Transverse colon (tissue), 4 donors: ENCODE results near the gene CDC45. TPM values are rescaled to one million over a fixed set of nuclear protein-coding genes. Genes with fewer than 3 reads are reported as not detected.
"Not testable (repeated sequence)": the region's sequence is repeated elsewhere in the genome, so short reads cannot be mapped to it uniquely, and the experiment has no call there.

ENCODE experiments used
- DNase-seq: peaks from one replicate; pipeline ENCODE4 v3.0.0-alpha.2; 2019
- H3K27ac ChIP-seq, 4 donors: fragments of 200-600 bp; sonication (generic); 2 replicates each; pipeline ENCODE4 v1.5.1; 2016 to 2018; ENCODE audit warnings: inconsistent platforms in 4 of 4
- H3K27me3 ChIP-seq: fragments of 200-600 bp; sonication (generic); 2 replicates; pipeline ENCODE4 v1.5.1; 2017; ENCODE audit warnings: inconsistent platforms
- H3K36me3 ChIP-seq, 4 donors: fragments of 200-600 bp; sonication (generic); 2 replicates each; pipeline ENCODE4 v1.5.1; 2017 to 2019; ENCODE audit warnings: inconsistent platforms in 4 of 4
- H3K4me1 ChIP-seq, 4 donors: fragments of 200-600 bp; sonication (generic); 2 replicates each; pipeline ENCODE4 v1.5.1; 2017 to 2020; ENCODE audit warnings: inconsistent platforms in 4 of 4
- H3K4me3 ChIP-seq, 4 donors: fragments of 200-600 bp; sonication (generic); 1 replicate in 1 of 4; 2 replicates in 3 of 4; pipeline versions ENCODE4 v1.5.1 to v1.6.1; 2017 to 2019; ENCODE audit warnings: inconsistent platforms in 4 of 4
- H3K9me3 ChIP-seq, 2 donors: fragments of 200-600 bp; sonication (generic); 2 replicates each; pipeline ENCODE4 v1.5.1; 2017 to 2019; ENCODE audit warnings: inconsistent platforms in 2 of 2
- EP300 ChIP-seq: sonication (generic); formaldehyde crosslinking; IDR thresholded peaks from one replicate; pipeline ENCODE4 v1.6.1; 2017; ENCODE audit warnings: antibody characterized with exemption, low read depth
- POLR2A ChIP-seq: fragments of 450-650 bp; IDR thresholded peaks from one replicate; pipeline ENCODE4 v1.6.1; 2016; ENCODE audit warnings: antibody characterized with exemption, mild to moderate bottlenecking, moderate library complexity
- POLR2AphosphoS5 ChIP-seq, 3 donors: sonication (generic); formaldehyde crosslinking; IDR thresholded peaks; one replicate each; pipeline ENCODE4 v1.6.1; 2016; ENCODE audit warnings: antibody characterized with exemption in 3 of 3
- WGBS, 2 donors: methylation state at CpG; one replicate each; pipeline ENCODE4 v1.1.5; 2018; ENCODE audit warnings: low coverage in 1 of 2; 5-methylcytosine and 5-hydroxymethylcytosine counted together
- in situ Hi-C, 4 donors: fragments of 200-750 bp; cut with MboI; loops; one replicate each; pipeline versions ENCODE4 v1.15.0 to v1.15.1; 2017; ENCODE audit warnings: low sequenced_read_pairs in 3 of 4, low pct_ligation_motif_present in 1 of 4, low pct_unique_long_range_greater_than_20kb in 1 of 4
- intact Hi-C: fragments of 100-400 bp; cut with DNase I; formaldehyde crosslinking; loops from one replicate; pipeline ENCODE4 v1.15.1; 2023; ENCODE audit warnings: low total_unique reads
- total RNA-seq, 4 donors: library from RNA; depleted of rRNA; stranded (reverse); fragments of >200 nt; gene quantifications; one replicate each; pipeline ENCODE4 v1.1.0, GENCODE V29; 2016
- TF ChIP-seq, protein P1 (sequence below), 5 experiments: fragments of 200-600 bp in 3 of 5; fragments of 450-650 bp in 2 of 5; sonication (generic) in 3 of 5; IDR thresholded peaks; 1 replicate in 2 of 5; 2 replicates in 3 of 5; pipeline ENCODE4 v1.5.1; 2016 to 2017; ENCODE audit warnings: antibody characterized with exemption in 5 of 5, inconsistent platforms in 3 of 5, mild to moderate bottlenecking in 2 of 5, moderate library complexity in 1 of 5

CDC45 gene
- total RNA-seq, 4 donors from 2014 or later: 1.1 to 2.0 (median 1.2) TPM; not detected in 1

DNA sequence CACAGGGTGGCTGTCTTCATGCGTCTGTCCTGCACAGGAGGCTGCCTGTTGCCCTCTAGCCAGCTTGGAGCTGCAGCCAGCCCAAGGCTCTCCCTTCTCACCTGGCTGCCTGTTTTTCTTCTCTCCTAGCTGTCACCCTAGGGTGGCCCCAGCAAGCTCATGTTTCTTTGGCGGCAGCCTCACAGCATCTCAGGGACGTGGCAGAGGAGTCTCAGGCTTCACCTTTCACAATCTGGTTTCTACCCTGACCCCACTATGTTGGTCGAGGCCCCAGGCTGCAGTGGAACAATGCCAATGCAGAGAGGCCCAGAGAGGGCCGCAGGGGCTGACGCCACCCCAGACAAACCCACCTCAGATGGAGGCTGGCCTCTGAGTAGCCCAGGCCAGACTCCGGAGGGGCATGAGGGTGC is 47.0 kb downstream of the CDC45 start:
- Histone ChIP-seq H3K27me3 (peaks cover 51% of the 10 kb centered on the region), H3K27ac (no peak overlapping the region), H3K4me3 (no peak overlapping the region), H3K36me3 (no peaks in the 10 kb centered on the region), H3K9me3 (no peaks in the 10 kb centered on the region), H3K4me1 (peaks cover 0 to 19% (median 18%) of the 10 kb centered on the region in 4 donors)
- 76% methylated on average over 7 of the region's 7 CpGs; no CpG with 5 or more reads in 1 of the 2 donors for WGBS, 2 donors
- intact Hi-C loops: no loop called here
- in situ Hi-C loops: no loop called here
- no peak for TF ChIP-seq POLR2AphosphoS5 (IDR thresholded peaks at IDR 0.05)
- no peak for TF ChIP-seq POLR2A
- TF ChIP-seq EP300: no peak
- TF ChIP-seq, protein P1, sequence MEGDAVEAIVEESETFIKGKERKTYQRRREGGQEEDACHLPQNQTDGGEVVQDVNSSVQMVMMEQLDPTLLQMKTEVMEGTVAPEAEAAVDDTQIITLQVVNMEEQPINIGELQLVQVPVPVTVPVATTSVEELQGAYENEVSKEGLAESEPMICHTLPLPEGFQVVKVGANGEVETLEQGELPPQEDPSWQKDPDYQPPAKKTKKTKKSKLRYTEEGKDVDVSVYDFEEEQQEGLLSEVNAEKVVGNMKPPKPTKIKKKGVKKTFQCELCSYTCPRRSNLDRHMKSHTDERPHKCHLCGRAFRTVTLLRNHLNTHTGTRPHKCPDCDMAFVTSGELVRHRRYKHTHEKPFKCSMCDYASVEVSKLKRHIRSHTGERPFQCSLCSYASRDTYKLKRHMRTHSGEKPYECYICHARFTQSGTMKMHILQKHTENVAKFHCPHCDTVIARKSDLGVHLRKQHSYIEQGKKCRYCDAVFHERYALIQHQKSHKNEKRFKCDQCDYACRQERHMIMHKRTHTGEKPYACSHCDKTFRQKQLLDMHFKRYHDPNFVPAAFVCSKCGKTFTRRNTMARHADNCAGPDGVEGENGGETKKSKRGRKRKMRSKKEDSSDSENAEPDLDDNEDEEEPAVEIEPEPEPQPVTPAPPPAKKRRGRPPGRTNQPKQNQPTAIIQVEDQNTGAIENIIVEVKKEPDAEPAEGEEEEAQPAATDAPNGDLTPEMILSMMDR (IDR thresholded peaks at IDR 0.05): no peak
- no peak for DNase-seq

DNA sequence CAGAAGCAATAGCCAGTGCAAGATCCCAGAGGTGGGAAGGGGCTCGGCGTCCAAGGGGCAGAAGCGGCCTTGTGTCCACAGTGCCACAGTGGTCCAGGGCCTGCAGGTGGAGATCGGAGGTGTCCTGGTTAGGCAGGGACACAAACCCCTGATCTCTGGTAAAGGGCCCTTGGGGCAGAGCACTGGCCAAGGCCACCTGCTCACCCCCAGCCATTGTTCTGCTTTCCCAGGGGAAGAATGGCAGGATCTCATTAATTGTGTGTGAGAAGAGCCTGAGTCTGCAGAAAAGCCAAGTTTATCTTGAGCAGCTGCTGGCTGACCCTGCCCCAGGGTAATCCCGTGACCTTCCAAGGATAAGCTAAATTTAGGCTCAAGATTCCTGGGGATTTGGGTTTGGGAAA is 47.6 kb downstream of the CDC45 start:
- intact Hi-C loops (no loop called here), in situ Hi-C loops (no loop called here)
- Histone ChIP-seq H3K27me3 (peaks cover 47% of the 10 kb centered on the region), H3K4me3 (no peak overlapping the region), H3K36me3 (no peaks in the 10 kb centered on the region), H3K27ac (no peak overlapping the region), H3K9me3 (no peaks in the 10 kb centered on the region), H3K4me1 (peaks cover 0 to 19% (median 18%) of the 10 kb centered on the region in 4 donors)
- WGBS, 2 donors: 78% methylated on average over 5 of the region's 5 CpGs; no CpG with 5 or more reads in 1 of the 2 donors
- TF ChIP-seq POLR2AphosphoS5 (IDR thresholded peaks at IDR 0.05): no peak
- TF ChIP-seq POLR2A: no peak
- no peak for TF ChIP-seq EP300
- TF ChIP-seq, protein P1 (IDR thresholded peaks at IDR 0.05): no peak
- DNase-seq: no peak

DNA sequence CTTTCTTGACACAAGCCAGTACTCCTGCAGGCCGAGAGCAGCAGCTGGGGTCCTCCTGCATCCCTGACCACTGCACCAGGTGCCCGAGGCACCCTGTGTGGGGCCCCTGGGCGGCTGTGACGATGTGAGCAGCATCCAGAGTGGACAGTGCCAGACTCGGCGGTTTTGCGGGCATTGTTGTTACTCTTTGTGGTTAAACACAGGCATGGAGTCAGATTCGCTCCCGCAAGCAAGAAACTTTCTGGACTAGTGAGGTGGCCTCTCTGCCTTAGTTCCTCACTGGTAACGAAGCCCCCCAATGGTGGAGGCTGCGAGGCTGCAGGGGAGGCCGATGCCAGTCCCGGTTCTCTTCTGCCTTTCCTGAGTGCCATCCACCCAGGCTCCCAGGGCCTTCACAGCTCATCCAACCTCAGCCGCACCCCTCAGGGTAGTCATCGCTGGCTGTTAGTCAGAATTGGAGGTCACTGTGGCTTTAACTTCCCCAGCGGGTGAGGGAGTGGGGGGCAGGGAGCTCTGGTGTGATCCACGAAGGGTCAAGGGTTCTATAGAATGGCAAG is 48.2 kb downstream of the CDC45 start:
- in situ Hi-C loops: no loop called here
- DNase-seq: no peak
- peaks cover 0 to 19% (median 17%) of the 10 kb centered on the region in 4 donors for H3K4me1 ChIP-seq
- peaks cover 41% of the 10 kb centered on the region for H3K27me3 ChIP-seq
- no peaks in the 10 kb centered on the region for H3K36me3 ChIP-seq
- TF ChIP-seq POLR2A: no peak
- no peak for TF ChIP-seq POLR2AphosphoS5 (IDR thresholded peaks at IDR 0.05)
- WGBS, 2 donors: 64% methylated on average over 14 of the region's 17 CpGs; no CpG with 5 or more reads in 1 of the 2 donors
- H3K9me3 ChIP-seq: no peaks in the 10 kb centered on the region
- no peak overlapping the region for H3K27ac ChIP-seq
- intact Hi-C loops: no loop called here
- no peak overlapping the region for H3K4me3 ChIP-seq

DNA sequence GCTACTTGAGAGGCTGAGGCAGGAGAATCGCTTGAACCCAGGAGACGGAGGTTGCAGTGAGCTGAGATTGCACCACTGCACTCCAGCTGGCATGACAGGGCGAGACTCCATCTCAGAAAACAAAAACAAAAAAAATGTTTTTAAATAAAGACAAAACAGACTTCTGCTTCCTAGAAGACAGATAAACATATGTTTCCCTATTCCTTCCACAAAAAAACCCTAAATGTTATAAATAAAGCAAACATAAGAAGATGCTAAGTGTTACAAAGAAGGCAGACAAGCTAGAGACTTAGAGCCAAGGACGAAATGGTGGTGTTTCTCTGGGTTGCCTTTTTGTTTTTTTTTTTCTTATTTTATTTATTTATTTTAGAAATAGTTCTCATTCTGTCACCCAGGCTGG is 50.1 kb downstream of the CDC45 start:
- DNase-seq: no peak
- no peak overlapping the region for H3K27ac ChIP-seq
- in situ Hi-C loops: no loop called here
- WGBS, 2 donors: 71 to 76% methylated on average over 4 of the region's 4 CpGs
- H3K9me3 ChIP-seq: no peaks in the 10 kb centered on the region
- no peaks in the 10 kb centered on the region for H3K36me3 ChIP-seq
- H3K27me3 ChIP-seq: peaks cover 22% of the 10 kb centered on the region
- intact Hi-C loops: no loop called here
- H3K4me3 ChIP-seq: no peak overlapping the region
- TF ChIP-seq, protein P1 (IDR thresholded peaks at IDR 0.05): no peak
- no peak for TF ChIP-seq EP300
- no peak for TF ChIP-seq POLR2A
- TF ChIP-seq POLR2AphosphoS5 (IDR thresholded peaks at IDR 0.05): no peak
- H3K4me1 ChIP-seq: peaks cover 0 to under 1% (median 0%) of the 10 kb centered on the region in 4 donors

DNA sequence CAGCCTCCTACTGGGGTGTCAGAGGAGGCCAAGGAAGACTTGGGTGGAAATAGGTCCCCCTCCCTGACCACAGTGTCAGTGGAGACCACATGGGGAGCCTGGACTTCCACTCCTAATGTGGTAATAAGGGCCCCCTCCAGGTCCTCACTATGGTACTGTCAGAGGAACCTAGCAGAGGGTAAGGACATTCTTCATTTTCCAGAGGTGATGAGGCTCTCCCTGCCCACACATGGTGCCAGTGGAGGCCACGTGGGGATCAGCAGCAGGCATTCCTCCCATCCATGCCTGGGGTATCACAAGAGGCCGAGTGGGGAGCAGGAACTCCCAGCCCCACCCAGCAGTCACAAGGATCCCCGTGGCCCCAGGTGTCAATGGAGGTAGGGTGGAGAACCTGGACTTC is 51.0 kb downstream of the CDC45 start:
- no peak for DNase-seq
- Histone ChIP-seq H3K9me3 (no peaks in the 10 kb centered on the region), H3K36me3 (no peaks in the 10 kb centered on the region), H3K4me3 (no peak overlapping the region), H3K27me3 (peaks cover 13% of the 10 kb centered on the region), H3K27ac (no peak overlapping the region), H3K4me1 (no peaks in the 10 kb centered on the region)
- TF ChIP-seq POLR2AphosphoS5 (IDR thresholded peaks at IDR 0.05) (no peak), EP300 (no peak), POLR2A (no peak)
- TF ChIP-seq, protein P1 (IDR thresholded peaks at IDR 0.05): no peak
- WGBS, 2 donors: 29% methylated on average over 3 of the region's 3 CpGs; no CpG with 5 or more reads in 1 of the 2 donors
- intact Hi-C loops (no loop called here), in situ Hi-C loops (no loop called here)

DNA sequence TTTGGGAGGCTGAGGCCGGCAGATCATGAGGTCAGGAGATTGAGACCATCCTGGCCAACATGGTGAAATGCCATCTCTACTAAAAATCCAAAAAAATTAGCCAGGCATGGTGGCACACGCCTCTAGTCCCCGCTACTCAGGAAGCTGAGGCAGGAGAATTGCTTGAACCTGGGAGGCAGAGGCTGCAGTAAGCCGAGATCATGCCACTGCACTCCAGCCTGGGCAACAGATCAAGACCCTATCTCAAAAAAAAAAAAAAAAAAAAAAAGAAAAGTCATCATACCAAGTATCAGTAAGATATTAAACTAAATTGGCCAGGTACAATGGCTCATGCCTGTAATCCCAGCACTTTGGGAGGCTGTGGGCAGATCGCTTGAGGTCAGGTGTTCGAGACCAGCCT is 51.6 kb downstream of the CDC45 start:
- H3K36me3 ChIP-seq, in situ Hi-C loops, DNase-seq, H3K4me1 ChIP-seq, H3K27ac ChIP-seq, H3K9me3 ChIP-seq, H3K27me3 ChIP-seq, intact Hi-C loops, H3K4me3 ChIP-seq: not testable (repeated sequence)
- 89 to 96% methylated on average over 4 to 6 of the region's 6 CpGs for WGBS, 2 donors
